ENCODE measurements around the gene SCYGR2. TPM values are rescaled to one million over a fixed set of nuclear protein-coding genes. Genes with fewer than 3 reads are reported as not detected.

SCYGR2 gene, protein sequence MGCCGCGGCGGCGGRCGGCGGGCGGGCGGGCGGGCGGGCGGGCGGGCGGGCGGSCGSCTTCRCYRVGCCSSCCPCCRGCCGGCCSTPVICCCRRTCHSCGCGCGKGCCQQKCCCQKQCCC
- total RNA-seq, result not detected in 2 replicates

DNA sequence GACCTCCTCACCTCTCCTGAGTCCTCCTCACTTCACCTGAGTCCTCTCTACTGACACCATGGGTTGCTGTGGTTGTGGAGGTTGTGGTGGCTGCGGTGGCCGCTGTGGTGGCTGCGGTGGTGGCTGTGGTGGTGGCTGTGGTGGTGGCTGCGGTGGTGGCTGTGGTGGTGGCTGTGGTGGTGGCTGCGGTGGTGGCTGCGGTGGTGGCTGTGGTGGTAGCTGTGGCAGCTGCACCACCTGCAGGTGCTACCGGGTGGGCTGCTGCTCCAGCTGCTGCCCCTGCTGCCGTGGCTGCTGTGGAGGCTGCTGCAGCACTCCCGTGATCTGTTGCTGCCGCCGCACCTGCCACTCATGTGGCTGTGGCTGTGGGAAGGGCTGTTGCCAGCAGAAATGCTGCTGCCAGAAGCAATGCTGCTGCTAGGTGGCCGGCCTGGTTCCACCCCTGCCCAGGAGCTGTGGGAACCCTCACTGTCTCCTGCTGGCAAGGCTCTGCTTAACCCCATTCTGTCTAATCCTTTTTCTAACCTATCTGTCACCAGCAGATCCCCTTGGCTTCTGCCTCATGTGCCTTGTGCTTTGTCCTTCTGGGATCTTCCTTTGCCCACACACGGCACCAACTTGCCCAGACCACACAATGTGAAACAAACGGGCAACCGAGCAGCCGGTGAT is at the start of gene SCYGR2:
SCYGR2 (plus strand) TSS at position 59 of the 669 bp plus-strand sequence; CDS start at position 59, 0 bp downstream.

DNA sequence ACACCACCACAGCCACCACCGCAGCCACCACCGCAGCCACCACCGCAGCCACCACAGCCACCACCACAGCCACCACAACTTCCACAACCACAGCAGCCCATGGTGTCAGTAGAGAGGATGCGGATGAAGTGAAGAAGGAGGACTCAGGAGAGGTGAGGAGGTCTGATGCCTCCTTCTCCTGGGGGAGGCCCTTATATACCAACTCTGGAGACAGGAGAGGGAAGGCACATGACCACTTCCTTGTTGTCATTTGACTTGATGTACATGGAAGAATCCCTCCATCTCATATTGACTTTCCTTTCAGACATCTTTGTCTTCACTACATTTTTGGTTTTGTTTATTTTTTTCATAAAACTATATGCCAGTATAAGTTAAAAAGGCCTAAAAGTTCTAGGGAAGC is 16.0 kb downstream of the SCYGR2 start, which contains the start of gene SCYGR3:
SCYGR3 (minus strand) TSS at position 101 of the 400 bp plus-strand sequence; CDS start at position 101, 0 bp downstream.

GRCh38 chr2:227617316-227618230 is 18.9 kb downstream of the SCYGR2 start, which contains the start of gene SCYGR4:
Gene SCYGR4, plus strand, starts transcription at chr2:227617498. Its CDS starts 0 bp downstream, at chr2:227617498.

Other genes with a start within 250 kb of the SCYGR2 start
- 0.33 TPM in 1 of 2 replicates, not detected in the other for gene TM4SF20, start 219.6 kb upstream of the SCYGR2 start, total RNA-seq
- not detected in 2 replicates for gene SCYGR1, start 210.9 kb upstream of the SCYGR2 start, total RNA-seq
- gene AGFG1, start 126.7 kb upstream of the SCYGR2 start, total RNA-seq, result 36.7 and 70.0 TPM in 2 replicates
- gene SCYGR3, start 15.9 kb downstream of the SCYGR2 start, total RNA-seq, result not detected in 2 replicates
- gene SCYGR4, start 18.6 kb downstream of the SCYGR2 start, total RNA-seq, result not detected in 2 replicates
- gene SCYGR5, start 67.9 kb downstream of the SCYGR2 start, total RNA-seq, result not detected in 2 replicates
- gene SLC19A3, start 119.1 kb downstream of the SCYGR2 start, total RNA-seq, result 0.17 and 0.29 TPM in 2 replicates
- not detected in 2 replicates for gene SCYGR6, start 125.9 kb downstream of the SCYGR2 start, total RNA-seq
- gene SCYGR7, start 129.4 kb downstream of the SCYGR2 start, total RNA-seq, result not detected in 2 replicates
- gene SCYGR8, start 147.0 kb downstream of the SCYGR2 start, total RNA-seq, result not detected in 2 replicates
- 2.2 TPM in 1 of 2 replicates, not detected in the other for gene CCL20, start 214.9 kb downstream of the SCYGR2 start, total RNA-seq

Measured in smooth muscle cell of trachea (primary cell).